Measurements from ENCODE around the gene GRIK1.

GRCh38 chr21:29819675-29820326 is 120.0 kb downstream of the GRIK1 start:
- no peak for TF ChIP-seq POLR2A (IDR thresholded peaks at IDR 0.05)
- TF ChIP-seq CTCF (IDR thresholded peaks at IDR 0.05), result no peak
- TF ChIP-seq POLR2AphosphoS5 (IDR thresholded peaks at IDR 0.05), result no peak

Measured in suprapubic skin (tissue), 4 donors.